ENCODE measurements around the gene GGTA1. TPM values are rescaled to one million over a fixed set of nuclear protein-coding genes. Genes with fewer than 3 reads are reported as not detected.

The GGTA1 gene
- total and polyA plus RNA-seq, 2 of the 8 experiments (the other 6 are each of a cell fraction or from before 2014, with no cell fraction given) = not detected

- H3K23me2 ChIP-seq (ENCODE audit: low read depth, low read length) = no peaks in the 10 kb centered on the region
- H3K79me1 ChIP-seq (ENCODE audit: low read depth, low read length) = no peaks in the 10 kb centered on the region
- no peak overlapping the region for H3K4me2 ChIP-seq (ENCODE audit: insufficient read depth in 1 of 2, low read depth in 2 of 2, low read length in 2 of 2)
- no peaks in the 10 kb centered on the region for H3K4me1 ChIP-seq (replicated peaks in 1 of 4; ENCODE audit: control insufficient read depth in 3 of 4, insufficient read depth in 4 of 4, low read length in 3 of 4)
- CTCF ChIA-PET (ENCODE audit: partially characterized antibody) = interaction anchor here (0.8 to 5.7 kb wide), 9 partner anchors 9 to 170 kb away, joined by 3 to 38 read pairs (median 3); partner anchors contain the start of gene GGTA1
- H4K5ac ChIP-seq (ENCODE audit: insufficient read length, low read depth, low read length) = no peak overlapping the region
- H3K36me3 ChIP-seq (ENCODE audit: control insufficient read depth in 2 of 4, insufficient read depth in 4 of 4, low read length in 3 of 4) = no peaks in the 10 kb centered on the region
- no peak overlapping the region for H2BK5ac ChIP-seq (ENCODE audit: low read depth, low read length)
- 77% methylated on average over 2 of the region's 2 CpGs; no CpG with 5 or more reads in 1 of the 2 experiments for WGBS, 2 experiments (ENCODE audit: extremely low coverage in 1 of 2, insufficient coverage in 1 of 2, insufficient read length in 1 of 2, insufficient replicate concordance in 2 of 2, low coverage in 1 of 2, low lambda C conversion rate in 2 of 2, missing lambda C conversion rate in 1 of 2)
- no peak overlapping the region for H3K23ac ChIP-seq (ENCODE audit: insufficient read length)
- TF ChIP-seq SUZ12 (IDR thresholded peaks at IDR 0.05; ENCODE audit: low read length) = no peak
- no peak for TF ChIP-seq NANOG (IDR thresholded peaks at IDR 0.05; ENCODE audit: insufficient read depth, low read depth, low read length, poor library complexity, severe bottlenecking)
- no peak for TF ChIP-seq EP300 (IDR thresholded peaks at IDR 0.05; ENCODE audit: borderline replicate concordance in 1 of 2, low read depth in 2 of 2, low read length in 2 of 2)
- no peak for TF ChIP-seq TAF7 (optimal IDR thresholded peaks at IDR 0.05; ENCODE audit: borderline replicate concordance, low read depth, low read length)
- no peak for TF ChIP-seq JUN (IDR thresholded peaks at IDR 0.05; ENCODE audit: low read depth, low read length)
- no peak for TF ChIP-seq NRF1 (IDR thresholded peaks at IDR 0.05; ENCODE audit: low read depth, low read length)
- H2BK120ac ChIP-seq (replicated peaks; ENCODE audit: low read depth, low read length) = no peak overlapping the region
- no peaks in the 10 kb centered on the region for H3K79me2 ChIP-seq (ENCODE audit: control insufficient read depth in 1 of 2, insufficient read depth in 2 of 2, low read length in 2 of 2)
- H3K18ac ChIP-seq (ENCODE audit: extremely low read depth, low read length) = no peak overlapping the region
- H4K20me1 ChIP-seq (replicated peaks in 1 of 2; ENCODE audit: control insufficient read depth in 1 of 2, insufficient read depth in 2 of 2, low read length in 2 of 2) = no peaks in the 10 kb centered on the region
- no peak overlapping the region; the same call in 1 of the 2 replicates for H2BK15ac ChIP-seq (ENCODE audit: low read length)
- H3K27ac ChIP-seq (ENCODE audit: low read depth, low read length) = no peak overlapping the region
- H2BK12ac ChIP-seq (ENCODE audit: low read depth, low read length) = no peak overlapping the region
- H3K9ac ChIP-seq (replicated peaks in 1 of 4; ENCODE audit: extremely low read depth in 1 of 4, low read depth in 3 of 4, low read length in 3 of 4) = no peak overlapping the region
- H2AFZ ChIP-seq (ENCODE audit: low read length) = no peak overlapping the region
- DNase-seq (ENCODE audit: low read depth in 1 of 2, low spot score in 2 of 2) = no peak
- no peak overlapping the region for H4K91ac ChIP-seq (replicated peaks; ENCODE audit: insufficient read length, low read length)
- FAIRE-seq = no peak
- H3K27me3 ChIP-seq (replicated peaks in 1 of 4; ENCODE audit: control insufficient read depth in 3 of 4, extremely low read depth in 1 of 4, insufficient read depth in 3 of 4, low read length in 3 of 4) = 0 out of 7 replicates have a peak, but pooled peaks cover 0 to 3% (median 0%) of the 10 kb centered on the region in 4 experiments
- H3K4ac ChIP-seq (replicated peaks; ENCODE audit: insufficient read length, low read depth, low read length) = no peak overlapping the region
- H3K56ac ChIP-seq (replicated peaks; ENCODE audit: insufficient read length, low read depth, low read length) = no peak overlapping the region
- H2BK20ac ChIP-seq (ENCODE audit: low read length) = no peak overlapping the region
- no peak overlapping the region for H4K8ac ChIP-seq (ENCODE audit: extremely low read depth, insufficient read depth, low read length)
- POLR2A ChIA-PET (ENCODE audit: partially characterized antibody) = no interaction called here
- H3K14ac ChIP-seq (ENCODE audit: insufficient read length) = no peak overlapping the region
- H3K9me3 ChIP-seq (ENCODE audit: insufficient read depth in 2 of 2, low read depth in 1 of 2, low read length in 1 of 2) = no peaks in the 10 kb centered on the region
- no peak overlapping the region for H2AK5ac ChIP-seq (ENCODE audit: low read depth, low read length)
- no peak overlapping the region for H3K4me3 ChIP-seq (ENCODE audit: extremely low read depth in 1 of 4, insufficient read depth in 2 of 4, low read depth in 3 of 4, low read length in 4 of 4)
Measured at GRCh38 chr9:121489344-121489743, 10.3 kb downstream of the GGTA1 start.

All from H1 (cell line).